Astrocyte (in vitro differentiated cells and primary cell): ENCODE measurements around the gene RAE1.

Experiments
- CTCF ChIP-seq: IDR thresholded peaks from 2 replicates; pipeline ENCODE4 v1.5.1; 2011; ENCODE audit warnings: low read depth, mild to moderate bottlenecking, inconsistent platforms, low read length, moderate library complexity; ENCODE audit not compliant: insufficient read depth
- EZH2 ChIP-seq: IDR thresholded peaks from 2 replicates; pipeline ENCODE4 v1.6.1; 2012; ENCODE audit warnings: mild to moderate bottlenecking, low read length, inconsistent platforms; ENCODE audit not compliant: insufficient read depth

- TF ChIP-seq CTCF (no peak), EZH2 (no peak)
These were observed 25.3 kb upstream of the RAE1 start for GRCh38 chr20:57325632-57326356.
